Astrocyte (in vitro differentiated cells and primary cell): ENCODE measurements around the gene IFT20.

Experiments
- EZH2 ChIP-seq: IDR thresholded peaks from 2 replicates; pipeline ENCODE4 v1.6.1; 2012; ENCODE audit warnings: mild to moderate bottlenecking, low read length, inconsistent platforms; ENCODE audit not compliant: insufficient read depth
- TF ChIP-seq, protein P1 (sequence below): IDR thresholded peaks from 2 replicates; pipeline ENCODE4 v1.5.1; 2011; ENCODE audit warnings: low read depth, mild to moderate bottlenecking, inconsistent platforms, low read length, moderate library complexity; ENCODE audit not compliant: insufficient read depth

DNA sequence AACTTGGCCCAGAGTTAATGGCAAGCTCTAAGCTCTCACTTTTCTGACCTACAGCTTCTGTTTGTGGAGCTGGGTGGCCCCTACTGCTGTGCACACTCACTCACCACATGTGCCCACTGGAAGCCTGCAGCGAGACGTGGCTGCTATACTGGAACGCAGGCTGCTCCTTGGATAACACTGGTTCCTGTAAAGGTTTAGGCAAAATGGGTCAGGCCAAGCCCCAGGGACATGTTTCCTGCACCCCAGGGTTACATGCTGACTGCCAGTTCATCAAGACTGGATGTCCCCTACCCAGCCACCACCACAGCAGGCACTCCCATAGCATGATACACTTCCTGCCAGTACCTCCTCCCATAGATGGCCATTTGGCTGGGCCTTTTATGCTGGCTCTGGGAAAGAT lies 13.7 kb upstream of the IFT20 start:
- TF ChIP-seq, protein P1, sequence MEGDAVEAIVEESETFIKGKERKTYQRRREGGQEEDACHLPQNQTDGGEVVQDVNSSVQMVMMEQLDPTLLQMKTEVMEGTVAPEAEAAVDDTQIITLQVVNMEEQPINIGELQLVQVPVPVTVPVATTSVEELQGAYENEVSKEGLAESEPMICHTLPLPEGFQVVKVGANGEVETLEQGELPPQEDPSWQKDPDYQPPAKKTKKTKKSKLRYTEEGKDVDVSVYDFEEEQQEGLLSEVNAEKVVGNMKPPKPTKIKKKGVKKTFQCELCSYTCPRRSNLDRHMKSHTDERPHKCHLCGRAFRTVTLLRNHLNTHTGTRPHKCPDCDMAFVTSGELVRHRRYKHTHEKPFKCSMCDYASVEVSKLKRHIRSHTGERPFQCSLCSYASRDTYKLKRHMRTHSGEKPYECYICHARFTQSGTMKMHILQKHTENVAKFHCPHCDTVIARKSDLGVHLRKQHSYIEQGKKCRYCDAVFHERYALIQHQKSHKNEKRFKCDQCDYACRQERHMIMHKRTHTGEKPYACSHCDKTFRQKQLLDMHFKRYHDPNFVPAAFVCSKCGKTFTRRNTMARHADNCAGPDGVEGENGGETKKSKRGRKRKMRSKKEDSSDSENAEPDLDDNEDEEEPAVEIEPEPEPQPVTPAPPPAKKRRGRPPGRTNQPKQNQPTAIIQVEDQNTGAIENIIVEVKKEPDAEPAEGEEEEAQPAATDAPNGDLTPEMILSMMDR: no peak
- no peak for TF ChIP-seq EZH2
